ENCODE results near the gene PLCB1.

DNA sequence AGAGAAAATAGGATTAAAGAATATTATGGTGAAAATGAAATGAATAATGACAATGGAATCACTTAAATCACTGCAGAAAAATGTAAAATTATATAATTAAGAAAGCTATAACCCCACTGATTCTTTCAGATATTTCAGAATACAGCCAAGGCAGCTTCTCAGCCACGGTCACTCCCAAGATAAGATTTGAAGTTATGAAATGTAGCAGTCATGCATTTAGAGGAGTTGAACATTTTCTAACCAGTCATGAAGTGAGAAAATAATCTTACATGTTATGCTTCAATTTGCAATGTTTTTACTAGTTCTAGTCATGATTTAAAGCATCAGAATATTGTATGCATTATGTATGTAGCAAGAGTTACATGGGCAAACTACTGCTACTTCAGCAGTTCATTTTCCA, 13.3 kb upstream of the PLCB1 start:
- TF ChIP-seq, protein P1, sequence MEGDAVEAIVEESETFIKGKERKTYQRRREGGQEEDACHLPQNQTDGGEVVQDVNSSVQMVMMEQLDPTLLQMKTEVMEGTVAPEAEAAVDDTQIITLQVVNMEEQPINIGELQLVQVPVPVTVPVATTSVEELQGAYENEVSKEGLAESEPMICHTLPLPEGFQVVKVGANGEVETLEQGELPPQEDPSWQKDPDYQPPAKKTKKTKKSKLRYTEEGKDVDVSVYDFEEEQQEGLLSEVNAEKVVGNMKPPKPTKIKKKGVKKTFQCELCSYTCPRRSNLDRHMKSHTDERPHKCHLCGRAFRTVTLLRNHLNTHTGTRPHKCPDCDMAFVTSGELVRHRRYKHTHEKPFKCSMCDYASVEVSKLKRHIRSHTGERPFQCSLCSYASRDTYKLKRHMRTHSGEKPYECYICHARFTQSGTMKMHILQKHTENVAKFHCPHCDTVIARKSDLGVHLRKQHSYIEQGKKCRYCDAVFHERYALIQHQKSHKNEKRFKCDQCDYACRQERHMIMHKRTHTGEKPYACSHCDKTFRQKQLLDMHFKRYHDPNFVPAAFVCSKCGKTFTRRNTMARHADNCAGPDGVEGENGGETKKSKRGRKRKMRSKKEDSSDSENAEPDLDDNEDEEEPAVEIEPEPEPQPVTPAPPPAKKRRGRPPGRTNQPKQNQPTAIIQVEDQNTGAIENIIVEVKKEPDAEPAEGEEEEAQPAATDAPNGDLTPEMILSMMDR (conservative IDR thresholded peaks at IDR 0.05; ENCODE audit: low read depth, low read length) = no peak
- TF ChIP-seq EZH2phosphoT487 (IDR thresholded peaks at IDR 0.05; ENCODE audit: borderline replicate concordance, low read length) (no peak), EZH2 (IDR thresholded peaks at IDR 0.05; ENCODE audit: low read length, unreplicated experiment) (no peak)

Data from PC-3 (cell line).